Neural crest cell (in vitro differentiated cells): ENCODE data around the gene NXPH4. TPM values are rescaled to one million over a fixed set of nuclear protein-coding genes. Genes with fewer than 3 reads are reported as not detected.

Experiments
- DNase-seq: peaks from one replicate; pipeline ENCODE4 v3.0.0; 2021; ENCODE audit warnings: low read depth, mixed read lengths, low spot score
- H3K27ac Mint-ChIP-seq: one replicate; pipeline ENCODE4 v1.8.0; 2021; ENCODE audit warnings: mild to moderate bottlenecking, mixed read lengths; ENCODE audit not compliant: unreplicated experiment
- H3K27me3 Mint-ChIP-seq: 2 replicates; pipeline ENCODE4 v1.8.0; 2021; ENCODE audit warnings: low read depth, mild to moderate bottlenecking, mixed read lengths
- H3K36me3 Mint-ChIP-seq: 2 replicates; pipeline ENCODE4 v1.8.0; 2021; ENCODE audit warnings: low read depth, mild to moderate bottlenecking, mixed read lengths
- H3K4me1 Mint-ChIP-seq: 2 replicates; pipeline ENCODE4 v1.8.0; 2021; ENCODE audit warnings: mixed read lengths
- H3K4me3 Mint-ChIP-seq: one replicate; pipeline ENCODE4 v1.8.0; 2021; ENCODE audit warnings: mild to moderate bottlenecking, mixed read lengths
- H3K9me3 Mint-ChIP-seq: 2 replicates; pipeline ENCODE4 v1.8.0; 2021; ENCODE audit warnings: mixed read lengths
- CTCF ChIP-seq: fragments of 200-600 bp; sonication (generic); conservative IDR thresholded peaks from 2 replicates; pipeline ENCODE4 v1.5.0; 2021; ENCODE audit warnings: antibody characterized with exemption, mild to moderate bottlenecking
- total RNA-seq: library from RNA; stranded (reverse); gene quantifications from 2 replicates; pipeline ENCODE4 v1.2.1, GENCODE V29; 2021

The NXPH4 gene
- total RNA-seq, 1 donor from 2014 or later, result 0.91 TPM

GRCh38 chr12:57254506-57255280, 38.1 kb downstream of the NXPH4 start:
- Mint-ChIP-seq H3K27ac (no peak overlapping the region), H3K36me3 (peaks cover 10% of the 10 kb centered on the region), H3K9me3 (no peaks in the 10 kb centered on the region), H3K4me3 (no peak overlapping the region), H3K27me3 (no peaks in the 10 kb centered on the region), H3K4me1 (no peaks in the 10 kb centered on the region)
- no peak for TF ChIP-seq CTCF
- DNase-seq, result no peak

GRCh38 chr12:57255916-57256315, 39.3 kb downstream of the NXPH4 start:
- peaks cover 11% of the 10 kb centered on the region for H3K36me3 Mint-ChIP-seq
- no peaks in the 10 kb centered on the region for H3K4me1 Mint-ChIP-seq
- H3K27ac Mint-ChIP-seq, result no peak overlapping the region
- no peaks in the 10 kb centered on the region for H3K27me3 Mint-ChIP-seq
- TF ChIP-seq CTCF, result no peak
- H3K4me3 Mint-ChIP-seq, result no peak overlapping the region
- no peak for DNase-seq
- H3K9me3 Mint-ChIP-seq, result no peaks in the 10 kb centered on the region

DNA sequence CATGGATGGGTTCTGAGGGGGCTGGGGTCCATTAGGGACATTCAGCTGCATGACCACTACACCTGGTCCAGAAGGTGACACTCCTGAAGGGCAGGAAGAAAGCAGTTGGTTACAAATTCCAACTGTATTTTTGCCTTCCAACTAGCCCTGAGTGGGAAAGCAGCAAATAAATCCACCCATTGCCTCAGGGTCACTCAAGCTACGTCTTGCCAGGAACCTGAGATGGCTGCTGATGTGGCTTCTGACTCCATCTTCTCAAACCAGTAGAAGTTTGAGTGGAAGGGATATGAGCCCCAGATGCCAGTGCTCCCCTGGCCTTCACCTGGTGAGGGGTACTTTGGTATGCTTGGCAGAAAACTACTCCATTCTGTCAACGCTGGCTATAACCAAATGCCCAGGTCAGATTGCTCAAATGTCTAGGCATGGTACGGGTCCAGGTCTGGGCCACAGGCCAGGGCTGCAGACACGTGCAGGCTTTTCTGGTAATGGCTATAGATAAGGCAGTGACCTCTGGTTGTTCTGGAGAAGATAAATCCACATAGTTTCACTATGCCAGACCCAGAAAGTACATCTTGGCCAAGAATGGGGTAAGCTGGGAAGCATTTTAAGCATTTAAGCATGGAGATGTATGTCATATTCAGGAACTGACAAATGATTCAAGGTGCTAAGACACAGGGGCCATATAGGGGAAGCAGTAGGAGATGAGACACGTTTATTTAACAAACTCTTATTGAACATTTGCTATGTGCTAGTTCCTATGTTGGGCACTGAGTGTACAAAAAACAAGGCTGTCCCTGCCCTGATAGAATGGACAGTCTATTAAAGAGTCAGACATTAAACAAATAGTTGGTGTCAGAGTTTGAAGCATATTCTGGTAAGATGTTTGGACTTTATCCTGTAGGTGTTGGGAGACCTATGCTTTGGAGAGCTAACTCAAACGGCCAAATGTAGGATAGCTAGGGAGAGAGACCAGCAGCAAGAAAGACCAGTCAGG, 42.7 kb downstream of the NXPH4 start:
- TF ChIP-seq CTCF, result no peak
- no peaks in the 10 kb centered on the region for H3K27me3 Mint-ChIP-seq
- H3K9me3 Mint-ChIP-seq, result no peaks in the 10 kb centered on the region
- no peak for DNase-seq
- H3K4me3 Mint-ChIP-seq, result no peak overlapping the region
- peaks cover 16% of the 10 kb centered on the region for H3K4me1 Mint-ChIP-seq
- H3K36me3 Mint-ChIP-seq, result peaks cover 11% of the 10 kb centered on the region
- no peak overlapping the region for H3K27ac Mint-ChIP-seq

GRCh38 chr12:57260366-57260765, 43.8 kb downstream of the NXPH4 start:
- no peak for TF ChIP-seq CTCF
- Mint-ChIP-seq H3K36me3 (peaks cover 11% of the 10 kb centered on the region), H3K4me1 (peaks cover 16% of the 10 kb centered on the region), H3K27ac (no peak overlapping the region), H3K4me3 (no peak overlapping the region), H3K27me3 (no peaks in the 10 kb centered on the region), H3K9me3 (no peaks in the 10 kb centered on the region)
- DNase-seq, result no peak

DNA sequence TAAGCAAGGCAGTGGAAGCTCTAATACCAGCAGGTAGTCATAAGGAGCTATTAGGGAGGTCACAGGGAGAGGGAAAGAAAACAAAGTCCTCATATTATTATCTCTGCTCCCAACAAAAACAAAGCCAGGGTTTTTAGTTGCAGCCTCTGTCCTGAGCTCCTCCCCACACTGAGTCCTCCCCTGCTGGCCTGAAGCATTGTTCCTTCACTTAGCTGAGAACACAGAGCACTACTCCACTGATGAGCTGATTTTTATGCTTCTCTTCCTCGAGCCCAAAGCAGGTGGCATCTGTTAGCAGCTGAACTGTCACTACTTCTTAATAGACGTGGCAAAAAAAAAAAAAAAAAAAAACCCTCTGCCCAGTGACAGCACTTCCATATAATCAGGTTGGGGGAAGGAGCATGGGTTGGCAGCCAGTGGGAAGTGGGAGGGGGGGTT, 44.9 kb downstream of the NXPH4 start:
- no peaks in the 10 kb centered on the region for H3K9me3 Mint-ChIP-seq
- no peak overlapping the region for H3K4me3 Mint-ChIP-seq
- no peak for TF ChIP-seq CTCF
- no peaks in the 10 kb centered on the region for H3K27me3 Mint-ChIP-seq
- no peak overlapping the region for H3K27ac Mint-ChIP-seq
- DNase-seq, result no peak
- H3K4me1 Mint-ChIP-seq, result peaks cover 16% of the 10 kb centered on the region
- peaks cover 3% of the 10 kb centered on the region for H3K36me3 Mint-ChIP-seq
